Measurements from ENCODE around the gene ZNF813.

ZNF813 gene

DNA sequence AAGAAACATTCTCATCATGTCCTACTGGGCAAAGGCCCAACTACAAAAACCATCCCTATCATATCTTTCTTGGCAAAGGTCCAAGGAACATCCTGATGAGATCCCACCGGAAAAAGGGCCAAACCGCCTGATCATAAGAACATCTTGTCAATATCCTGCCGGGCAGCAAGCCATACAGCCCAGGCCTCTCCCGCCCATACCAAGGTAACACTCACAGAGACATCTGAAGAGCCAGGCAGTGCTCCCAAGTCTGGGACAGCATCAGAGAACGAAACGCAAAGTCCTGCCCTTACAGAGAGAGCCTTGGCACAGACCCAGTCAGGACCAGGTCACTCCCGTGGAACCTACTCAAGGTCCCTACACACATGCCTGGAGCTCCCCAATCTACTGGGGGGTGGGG lies 51.9 kb downstream of the ZNF813 start:
- no peak for DNase-seq

DNA sequence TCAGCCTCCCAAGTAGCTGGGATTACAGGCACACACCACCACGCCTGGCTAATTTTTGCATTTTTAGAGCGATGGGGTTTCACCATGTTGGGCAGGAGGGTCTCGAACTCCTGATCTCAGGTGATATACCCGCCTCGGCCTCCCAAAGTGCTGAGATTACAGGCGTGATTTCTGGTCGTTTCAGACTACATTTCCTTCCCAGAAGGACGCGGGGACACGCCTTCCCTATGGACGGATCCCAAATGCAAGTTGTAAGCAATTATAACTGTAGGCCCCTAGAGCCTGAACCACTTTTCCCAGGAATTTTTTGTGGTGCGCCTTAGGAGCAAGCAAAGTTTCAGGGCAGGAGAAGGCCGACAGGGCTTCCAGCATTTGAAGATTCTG lies 52.6 kb downstream of the ZNF813 start:
- DNase-seq = no peak

DNA sequence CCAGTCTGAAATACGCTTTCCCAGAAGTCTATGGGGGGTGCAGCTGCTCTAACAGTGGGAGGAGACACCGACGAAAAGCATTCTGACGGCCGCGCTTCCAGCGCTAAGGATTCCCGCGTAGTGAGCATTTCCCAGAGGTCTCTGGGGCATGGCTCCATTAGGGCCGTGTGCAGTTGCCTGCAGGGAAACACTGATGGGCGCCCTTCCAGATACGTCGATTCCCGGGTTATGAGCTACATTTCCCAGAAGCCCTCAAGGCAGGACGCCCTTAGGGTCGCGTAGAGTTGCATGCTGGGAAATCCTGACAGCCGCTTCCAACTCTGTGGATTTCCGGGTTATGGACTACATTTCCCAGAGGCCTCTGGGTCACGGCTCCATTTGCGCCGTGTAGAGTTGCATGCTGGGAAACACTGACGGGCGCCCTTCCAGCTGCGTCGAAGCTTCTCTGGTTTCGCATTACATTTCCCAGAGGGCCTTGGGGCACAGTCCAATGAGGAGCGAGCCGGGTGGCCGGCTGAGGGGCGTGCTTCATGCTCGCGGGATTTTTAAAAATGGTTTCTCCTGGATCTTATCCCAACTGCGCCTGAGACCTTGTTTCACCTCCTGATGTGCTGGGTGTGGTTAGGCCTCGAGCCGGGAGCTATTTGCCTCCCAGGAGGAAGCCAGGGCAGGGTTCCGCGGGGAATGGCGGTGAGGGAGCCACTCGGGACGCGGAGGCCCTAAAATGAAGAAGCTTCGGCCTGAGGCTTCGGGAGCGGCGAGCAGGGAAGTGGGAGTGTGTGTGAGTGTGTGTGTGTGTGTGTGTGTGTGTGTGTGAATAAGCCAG lies 53.2 kb downstream of the ZNF813 start:
- peak; percentile 61 to 98 (median 94) for DNase-seq

DNA sequence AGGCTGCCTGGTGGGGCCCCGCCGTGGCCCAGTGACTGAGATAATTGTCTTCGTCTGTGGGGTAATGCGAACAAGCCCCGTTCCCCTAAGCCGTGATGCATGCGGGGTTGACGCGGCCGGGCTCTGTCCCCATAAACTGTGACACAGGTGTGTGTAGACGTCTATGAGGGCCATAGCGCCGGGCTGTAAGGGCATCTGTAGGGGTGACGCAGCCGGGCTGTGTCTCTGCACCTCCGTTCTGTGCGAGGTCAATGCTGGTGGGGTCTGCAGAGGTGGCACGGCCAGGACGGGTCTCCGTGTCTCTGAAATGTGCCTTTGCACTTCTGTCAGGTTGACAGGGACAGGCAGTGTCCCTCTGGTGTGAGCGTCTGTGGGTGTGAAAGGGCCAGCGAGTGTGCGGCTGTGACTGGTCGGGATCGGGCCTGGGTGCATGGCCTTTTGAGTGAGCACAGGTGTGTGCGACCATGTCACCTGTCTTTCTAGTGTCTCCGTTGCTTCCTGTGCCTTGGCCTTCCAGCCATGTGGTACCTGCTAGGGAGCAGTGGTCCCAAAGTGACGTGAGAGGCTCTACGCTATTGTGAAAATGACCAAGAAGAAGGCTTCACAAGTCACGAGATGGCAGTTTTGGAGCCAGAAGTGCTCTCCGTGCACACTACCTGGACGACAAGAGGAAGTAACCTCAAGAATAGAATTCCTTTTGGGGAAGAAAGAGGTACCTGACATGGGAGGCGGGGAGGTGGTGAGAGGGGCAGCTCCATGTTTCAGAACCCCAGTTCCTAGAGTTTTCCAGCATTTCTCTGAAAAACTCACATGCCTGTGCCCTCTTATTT lies 54.1 kb downstream of the ZNF813 start:
- DNase-seq = peak in 1 of 51 donors; percentile 28

DNA sequence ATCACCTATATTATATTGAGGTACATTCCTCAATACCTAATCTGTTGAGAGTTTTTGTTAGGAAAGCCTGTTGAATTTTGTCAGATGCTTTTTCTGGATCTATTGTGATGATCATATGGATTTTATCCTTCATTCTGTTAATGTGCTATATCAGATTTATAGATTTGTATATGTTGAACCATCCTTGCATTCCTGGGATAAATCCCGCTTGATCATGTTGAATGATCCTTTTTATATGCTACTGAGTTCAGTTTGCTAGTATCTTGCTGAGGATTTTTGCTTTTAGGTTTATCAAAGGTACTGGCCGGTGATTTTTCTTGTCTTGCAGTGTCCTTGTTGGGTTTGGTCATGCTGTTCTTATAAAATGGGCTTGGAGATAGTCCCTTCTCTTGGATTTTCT lies 58.4 kb downstream of the ZNF813 start:
- no peak for DNase-seq

DNA sequence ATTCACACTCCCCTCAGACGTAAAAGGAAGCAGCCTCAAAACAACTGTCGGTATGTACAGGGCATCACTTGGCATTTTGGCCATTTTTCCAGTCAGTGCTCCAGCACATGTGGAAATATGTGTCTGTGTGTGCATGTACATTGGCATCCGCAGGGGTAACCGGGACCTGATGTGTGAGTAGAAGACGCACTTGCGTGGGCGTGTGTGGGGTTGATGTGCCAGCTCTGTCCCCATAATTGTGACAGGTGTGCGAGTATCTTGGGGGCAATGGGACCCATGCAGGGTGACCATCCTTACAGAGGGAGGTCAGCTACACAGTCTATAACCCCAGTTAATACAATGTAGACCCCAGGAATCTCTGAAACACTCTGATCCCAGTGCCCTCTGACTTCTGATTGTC lies 63.1 kb downstream of the ZNF813 start:
- DNase-seq = no peak

DNA sequence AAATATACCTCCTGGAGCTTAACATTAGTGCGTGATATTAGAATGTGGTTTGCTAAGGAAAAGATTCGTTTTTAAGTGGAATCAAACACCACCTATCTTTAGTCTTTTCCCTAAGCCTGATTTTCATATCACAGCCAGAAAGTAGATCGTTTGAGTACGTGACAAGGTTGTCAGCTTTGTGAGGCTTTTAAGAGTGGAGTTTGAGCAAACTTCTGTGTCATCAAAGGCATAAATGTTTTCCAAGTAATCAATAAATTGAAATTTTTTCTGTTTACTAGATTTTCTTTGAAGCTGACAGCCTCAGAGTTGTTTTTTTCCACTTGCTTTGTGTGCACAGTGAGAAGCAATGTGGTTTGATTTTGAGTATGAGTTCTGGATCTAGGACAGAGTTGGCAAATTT lies 63.9 kb downstream of the ZNF813 start:
- no peak for DNase-seq

DNA sequence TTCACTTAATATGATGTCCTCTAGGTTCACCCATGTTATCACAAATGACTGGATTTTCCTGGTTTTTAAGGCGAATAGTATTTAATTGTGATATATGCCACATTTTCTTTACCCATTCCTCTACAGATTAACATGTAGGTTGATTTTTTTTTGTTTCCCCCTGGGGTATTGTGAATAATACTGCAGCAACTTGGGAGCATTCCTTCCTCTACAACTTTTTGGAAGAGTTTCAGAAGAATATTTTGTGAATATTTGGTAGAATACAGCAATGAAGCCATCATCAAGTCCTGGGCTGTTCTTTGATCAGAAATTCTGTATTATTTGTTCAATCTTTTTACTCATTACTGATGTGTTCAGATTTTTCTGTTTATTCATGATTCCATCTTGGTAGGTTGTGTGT lies 64.8 kb downstream of the ZNF813 start:
- DNase-seq = no peak

DNA sequence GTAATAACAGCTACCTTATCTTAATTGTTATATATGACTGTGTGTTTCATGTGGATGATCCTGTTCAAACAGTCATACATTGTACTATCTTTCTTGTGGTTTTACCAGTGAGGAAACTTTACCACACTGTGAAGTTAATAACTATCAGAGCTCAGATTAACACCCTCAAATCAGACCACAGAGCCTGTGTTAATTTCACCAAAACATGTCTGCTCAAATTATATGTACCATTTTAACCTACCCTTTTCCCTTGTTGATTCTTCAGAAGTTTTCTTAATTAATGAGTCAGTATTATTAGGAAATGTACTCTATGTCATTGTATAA lies 68.7 kb downstream of the ZNF813 start:
- no peak for DNase-seq

DNA sequence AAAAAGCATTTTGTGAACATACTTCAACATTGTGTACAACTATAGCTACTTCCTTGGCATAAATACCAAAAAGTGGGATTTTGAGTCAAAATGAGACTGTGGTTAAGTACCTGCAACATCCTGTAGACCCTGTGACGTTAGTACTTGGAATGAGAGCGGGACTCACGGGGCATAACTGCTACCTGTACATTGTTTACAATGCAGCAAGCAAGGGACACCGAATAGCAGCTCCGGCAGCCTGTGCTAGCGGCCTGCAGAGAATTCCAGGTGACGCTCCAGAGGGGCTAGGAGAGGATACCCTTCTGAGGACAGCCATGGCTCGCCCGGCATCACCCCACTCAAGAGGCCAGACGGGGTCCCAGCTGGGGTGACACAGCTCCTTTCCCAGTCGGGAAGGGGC lies 69.6 kb downstream of the ZNF813 start:
- DNase-seq = no peak

DNA sequence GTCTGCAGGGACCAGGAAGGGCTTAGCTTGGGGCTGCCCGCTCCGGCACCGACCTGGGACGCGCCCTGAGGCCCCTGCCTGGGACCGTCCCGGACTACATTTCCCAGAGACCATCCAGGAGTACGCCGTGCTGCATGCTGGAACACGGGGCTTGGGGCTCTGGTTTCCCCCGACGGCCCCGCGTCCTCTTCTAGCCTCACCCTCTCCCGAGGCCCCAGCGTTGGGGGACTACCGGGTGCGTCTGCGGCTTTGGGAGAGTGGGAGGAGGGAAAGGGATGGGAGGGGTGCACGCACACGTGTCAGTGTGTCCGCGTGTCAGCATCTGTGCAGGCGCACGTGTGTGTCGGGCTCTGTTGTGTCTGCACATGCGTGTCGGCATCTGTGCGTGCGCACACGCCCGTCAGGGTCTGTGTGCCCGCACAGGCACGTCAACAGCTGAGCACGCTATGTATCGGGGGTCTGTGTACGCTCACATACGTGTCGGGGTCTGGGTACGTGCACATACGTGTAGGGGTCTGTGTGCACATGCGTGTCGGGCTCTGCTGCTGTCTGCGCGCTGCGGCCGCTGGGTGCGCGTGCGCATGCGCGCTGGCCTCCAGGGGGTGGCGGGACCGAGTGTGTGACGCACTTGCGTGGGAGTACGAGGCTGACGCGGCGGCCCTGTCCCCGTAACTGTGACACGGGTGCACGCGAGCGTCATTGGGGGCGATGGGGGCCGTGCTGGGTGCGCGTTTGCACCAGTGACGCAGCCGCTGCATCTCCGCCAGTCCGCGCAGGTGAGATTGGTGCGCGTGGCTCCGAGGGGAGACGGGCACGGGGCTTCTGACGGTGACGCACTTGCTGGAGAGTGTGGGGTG lies 70.2 kb downstream of the ZNF813 start, which contains the start of gene ZNF331:
Gene ZNF331 (plus strand): TSS at position 625 of the 857 bp plus-strand sequence. CDS start 31,232 bp downstream, outside the sequence.
- peak; percentile 19 to 89 (median 66) for DNase-seq

DNA sequence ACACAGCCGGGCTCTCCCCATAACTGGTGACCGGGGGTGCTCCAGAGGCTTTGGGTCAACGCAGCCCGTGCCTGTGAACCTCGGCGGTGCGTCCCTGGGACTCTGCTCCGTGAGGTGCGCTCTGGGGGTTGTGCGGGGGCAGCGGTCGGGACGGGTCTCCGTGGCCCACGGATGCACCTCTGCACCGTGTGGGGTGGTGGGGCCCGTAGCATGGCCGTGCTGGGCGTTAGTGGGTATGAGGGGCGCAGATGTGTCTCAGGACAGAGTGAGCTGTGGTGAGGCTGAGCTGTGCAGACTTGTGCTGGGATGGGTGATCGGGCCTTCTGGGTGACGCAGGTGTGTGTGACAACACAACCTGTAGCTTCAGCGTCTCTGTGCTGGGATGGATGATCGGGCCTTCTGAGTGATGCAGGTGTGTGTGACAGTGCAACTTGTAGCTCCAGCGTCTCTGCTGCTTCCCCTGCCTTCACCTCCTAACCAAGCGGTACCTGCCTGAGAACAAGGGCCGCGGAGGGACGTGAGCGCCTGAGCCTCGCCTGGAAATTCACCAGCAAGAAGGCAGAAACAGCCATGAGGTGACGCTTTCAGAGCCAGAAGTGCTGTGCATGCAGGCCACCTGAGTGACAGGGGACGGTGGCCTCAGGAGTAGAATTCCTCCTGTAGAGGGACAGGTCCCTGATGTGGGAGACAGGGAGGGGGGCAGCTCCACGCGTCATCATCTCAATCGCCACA lies 71.0 kb downstream of the ZNF813 start:
- DNase-seq = peak in 4 of 51 donors; percentile 3 to 39 (median 28)

DNA sequence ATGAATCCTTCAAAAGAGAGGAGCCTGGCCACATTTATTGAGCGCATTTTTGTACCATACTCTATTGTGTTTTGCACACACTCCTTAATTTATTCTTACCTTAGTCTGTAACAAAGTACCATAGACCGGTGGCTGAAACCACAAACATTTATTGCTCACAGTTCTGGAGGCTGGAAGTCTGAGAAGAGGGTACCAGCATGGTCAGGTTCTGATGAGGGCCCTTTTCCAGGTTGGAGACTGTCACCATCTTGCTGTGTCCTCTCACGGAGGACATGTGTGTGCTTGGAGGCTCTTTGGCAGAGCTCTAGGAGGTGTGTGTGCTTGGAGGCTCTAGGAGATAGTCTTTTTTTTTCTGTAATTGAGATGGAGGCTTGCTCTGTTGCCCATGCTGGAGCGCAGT lies 72.6 kb downstream of the ZNF813 start:
- DNase-seq = no peak

DNA sequence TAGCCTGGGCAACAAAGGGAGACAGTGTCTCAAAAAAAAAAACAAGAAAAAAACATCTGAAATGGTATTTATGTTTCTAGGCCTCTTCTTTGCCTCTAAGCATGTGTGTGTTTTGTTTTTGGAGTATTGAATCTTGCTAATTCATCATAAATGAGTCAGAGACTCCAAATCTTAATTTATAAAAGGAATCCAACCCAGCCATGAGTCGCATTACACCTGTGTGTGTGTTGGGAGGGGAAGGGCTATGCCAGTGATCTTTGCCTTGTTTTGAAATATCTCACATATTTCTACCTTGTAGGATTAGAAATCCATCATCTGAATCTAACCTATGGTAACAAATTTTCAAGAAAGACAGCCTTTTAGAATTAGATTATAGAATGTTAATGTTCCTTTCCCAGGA lies 74.4 kb downstream of the ZNF813 start:
- no peak for DNase-seq

DNA sequence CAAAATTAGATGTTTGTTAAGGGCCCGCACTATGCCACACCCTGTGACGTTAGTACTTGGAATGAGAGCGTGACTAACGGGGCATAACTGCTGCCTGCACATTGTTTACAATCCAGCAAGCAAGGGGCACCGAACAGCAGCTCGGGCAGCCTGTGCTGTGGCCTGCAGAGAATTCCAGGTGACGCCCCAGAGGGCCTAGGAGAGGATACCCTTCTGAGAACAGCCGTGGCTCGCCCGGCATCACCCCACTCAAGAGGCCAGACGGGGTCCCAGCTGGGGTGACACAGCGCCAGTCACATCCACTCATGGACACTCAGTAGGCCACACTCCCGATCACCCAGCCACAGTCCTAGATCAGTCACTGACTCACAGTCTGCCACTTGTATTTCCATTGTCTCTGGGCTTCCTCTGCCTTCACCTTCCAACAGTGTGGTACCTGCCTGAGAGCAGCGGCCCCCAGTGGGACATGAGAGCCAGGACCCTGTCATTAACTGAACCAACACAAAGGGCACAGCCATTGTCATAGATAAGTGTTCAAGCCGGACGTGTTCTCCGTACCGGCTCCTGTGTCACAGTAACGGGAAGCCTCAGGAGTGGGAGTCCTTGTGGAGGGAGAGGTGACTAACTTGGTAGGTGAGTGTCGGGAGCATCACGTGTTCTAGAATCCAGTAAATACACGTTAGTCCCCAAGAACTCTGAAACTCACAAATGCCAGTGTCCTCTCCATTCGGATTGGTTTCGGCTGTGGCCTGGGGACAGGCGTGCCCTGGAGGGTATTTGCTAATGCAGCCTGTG lies 77.9 kb downstream of the ZNF813 start:
- no peak for DNase-seq
